ENCODE measurements around the gene SCN5A.
A peak's percentile ranks its signal among the peaks of the same experiment; 100 is the strongest.

SCN5A gene

DNA sequence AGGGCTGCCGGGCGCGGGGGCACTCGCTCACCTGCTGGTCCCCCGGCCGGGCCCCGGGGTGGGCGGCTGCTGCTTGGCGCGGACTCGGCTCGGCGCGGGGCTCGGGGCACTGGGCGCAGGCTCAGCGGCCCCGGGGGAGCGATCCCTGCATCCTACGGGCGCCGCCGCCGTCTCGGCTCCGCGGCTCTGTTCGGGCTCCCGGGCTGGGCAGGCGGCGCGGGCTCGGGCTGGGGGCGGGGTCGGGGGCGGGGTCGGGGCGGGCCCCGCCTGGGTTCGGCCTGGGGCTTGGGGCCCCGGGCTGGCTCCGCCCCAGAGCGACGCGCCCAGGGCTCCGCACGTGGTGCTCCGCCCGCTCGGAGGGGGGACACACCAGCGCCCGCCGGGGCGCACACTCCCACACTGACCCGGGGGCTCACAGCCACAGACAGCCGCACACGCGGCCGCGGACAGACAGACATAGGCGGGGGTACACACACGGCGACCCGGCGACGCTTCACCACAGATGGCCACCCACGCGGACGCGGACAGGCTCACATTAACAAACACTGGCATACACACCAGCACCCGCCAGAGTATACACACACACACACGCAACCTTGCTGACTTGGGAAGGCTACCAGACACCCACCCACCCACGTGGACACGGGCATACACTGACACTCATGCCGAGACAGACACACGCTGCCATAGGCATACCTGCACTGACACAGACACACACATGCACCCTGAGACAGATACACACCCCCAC is at the start of gene SCN5A:
Gene SCN5A (minus strand): TSS at position 188 of the 748 bp plus-strand sequence. CDS start 16,380 bp downstream, outside the sequence.
- peak; percentile 57 for DNase-seq
- in situ Hi-C loops (cut with MboI; ENCODE audit: low pct_unique_long_range_greater_than_20kb, low sequenced_read_pairs): no loop called here

GRCh38 chr3:38698760-38699159 is 49.3 kb upstream of the SCN5A start:
- in situ Hi-C loops (cut with MboI; ENCODE audit: low pct_unique_long_range_greater_than_20kb, low sequenced_read_pairs): no loop called here
- no peak for DNase-seq

- no peak for DNase-seq
- in situ Hi-C loops (cut with MboI; ENCODE audit: low pct_unique_long_range_greater_than_20kb, low sequenced_read_pairs): no loop called here
These were observed 48.6 kb upstream of the SCN5A start for GRCh38 chr3:38698061-38698460.

- in situ Hi-C loops (cut with MboI; ENCODE audit: low pct_unique_long_range_greater_than_20kb, low sequenced_read_pairs): no loop called here
- DNase-seq: no peak
These were observed 46.5 kb upstream of the SCN5A start for GRCh38 chr3:38696034-38696433.

GRCh38 chr3:38690185-38690584 is 40.7 kb upstream of the SCN5A start:
- in situ Hi-C loops (cut with MboI; ENCODE audit: low pct_unique_long_range_greater_than_20kb, low sequenced_read_pairs): no loop called here
- no peak for DNase-seq

DNA sequence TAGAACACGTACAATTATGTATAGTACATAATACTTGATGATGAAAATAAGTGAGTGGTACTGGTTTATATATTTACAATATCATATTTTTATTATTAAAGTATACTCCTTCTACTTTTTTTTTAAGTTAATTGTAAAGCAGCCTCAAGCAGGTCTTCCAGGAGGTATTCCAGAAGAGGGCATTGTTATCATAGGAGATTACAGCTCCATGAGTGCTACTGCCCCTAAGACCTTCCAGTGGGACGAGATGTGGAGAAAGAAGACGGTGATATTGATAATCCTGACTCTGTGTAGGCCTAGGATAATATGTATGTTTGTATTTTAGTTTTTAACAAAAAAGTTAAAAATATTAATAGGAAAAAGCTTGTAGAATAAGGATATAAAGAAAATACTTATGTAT is 40.3 kb upstream of the SCN5A start:
- in situ Hi-C loops (cut with MboI; ENCODE audit: low pct_unique_long_range_greater_than_20kb, low sequenced_read_pairs): no loop called here
- no peak for DNase-seq

DNA sequence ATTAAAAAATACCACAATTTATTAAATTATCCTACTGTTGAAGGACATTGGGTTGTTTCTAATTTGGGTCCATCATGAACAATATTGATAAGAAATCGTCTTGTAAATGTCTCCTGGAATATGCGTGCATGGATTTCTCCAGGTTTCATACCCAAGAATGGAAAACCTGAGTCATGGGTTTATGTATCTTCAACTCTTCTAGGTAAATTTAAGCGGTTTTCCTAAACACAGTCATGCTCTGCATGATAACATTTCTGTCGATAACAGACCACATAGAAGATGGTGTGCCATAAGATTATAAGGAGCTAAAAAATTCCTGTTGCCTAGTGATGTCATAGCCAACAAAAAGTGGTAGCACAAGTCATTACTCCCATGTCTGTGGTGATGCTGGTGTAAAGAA is 39.9 kb upstream of the SCN5A start:
- in situ Hi-C loops (cut with MboI; ENCODE audit: low pct_unique_long_range_greater_than_20kb, low sequenced_read_pairs): no loop called here
- DNase-seq: no peak

GRCh38 chr3:38687321-38687720 is 37.8 kb upstream of the SCN5A start:
- DNase-seq: no peak

DNA sequence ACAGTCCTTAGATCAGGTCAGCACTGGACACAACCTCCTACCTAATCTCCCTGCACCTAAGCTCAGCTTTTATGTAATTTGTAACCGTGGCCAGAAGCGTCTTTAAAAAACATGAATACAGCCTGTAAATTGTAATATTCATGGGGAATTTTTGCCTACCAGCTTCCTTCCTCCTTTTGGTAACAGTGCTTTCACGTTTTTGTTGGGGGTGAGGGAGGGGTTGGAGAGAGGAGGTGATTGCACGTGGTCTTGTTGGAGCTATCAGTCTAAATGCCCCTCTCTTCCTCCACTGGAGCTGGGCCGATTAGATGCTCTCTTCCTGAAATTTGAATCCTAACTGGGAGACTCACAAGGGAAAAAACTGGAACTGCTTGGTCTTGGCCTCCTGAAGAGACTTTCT is 35.1 kb upstream of the SCN5A start:
- in situ Hi-C loops (cut with MboI; ENCODE audit: low pct_unique_long_range_greater_than_20kb, low sequenced_read_pairs): no loop called here
- no peak for DNase-seq

More at GRCh38 chr3:38687321-38687720, 37.8 kb upstream of the SCN5A start:
- in situ Hi-C loops (cut with MboI; ENCODE audit: low pct_unique_long_range_greater_than_20kb, low sequenced_read_pairs): no loop called here

GRCh38 chr3:38669668-38670067 is 20.2 kb upstream of the SCN5A start:
- in situ Hi-C loops (cut with MboI; ENCODE audit: low pct_unique_long_range_greater_than_20kb, low sequenced_read_pairs): no loop called here
- no peak for DNase-seq

DNA sequence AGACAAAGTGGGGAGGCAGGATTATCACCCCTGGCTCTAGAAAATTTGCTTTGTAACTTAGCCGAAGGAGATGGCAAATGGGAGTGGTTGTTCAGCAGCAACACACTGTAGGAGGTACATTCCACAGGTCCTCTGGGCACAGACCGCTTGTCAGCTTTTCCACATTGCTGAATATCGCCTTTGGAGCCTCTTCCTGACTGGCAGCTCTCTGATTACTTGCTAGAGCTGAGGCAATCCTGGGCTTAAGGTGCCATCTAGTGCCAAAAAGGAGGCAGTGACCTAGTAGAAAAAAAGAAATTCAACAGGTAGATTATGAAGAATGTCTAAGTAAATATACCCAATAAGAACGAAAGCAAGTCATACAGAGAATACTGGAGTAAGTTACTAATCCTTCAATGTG is 13.1 kb upstream of the SCN5A start:
- peak; percentile 57 for DNase-seq
- in situ Hi-C loops (cut with MboI; ENCODE audit: low pct_unique_long_range_greater_than_20kb, low sequenced_read_pairs): no loop called here

- in situ Hi-C loops (cut with MboI; ENCODE audit: low pct_unique_long_range_greater_than_20kb, low sequenced_read_pairs): no loop called here
- no peak for DNase-seq
These were observed 9.4 kb upstream of the SCN5A start for GRCh38 chr3:38658841-38659240.

DNA sequence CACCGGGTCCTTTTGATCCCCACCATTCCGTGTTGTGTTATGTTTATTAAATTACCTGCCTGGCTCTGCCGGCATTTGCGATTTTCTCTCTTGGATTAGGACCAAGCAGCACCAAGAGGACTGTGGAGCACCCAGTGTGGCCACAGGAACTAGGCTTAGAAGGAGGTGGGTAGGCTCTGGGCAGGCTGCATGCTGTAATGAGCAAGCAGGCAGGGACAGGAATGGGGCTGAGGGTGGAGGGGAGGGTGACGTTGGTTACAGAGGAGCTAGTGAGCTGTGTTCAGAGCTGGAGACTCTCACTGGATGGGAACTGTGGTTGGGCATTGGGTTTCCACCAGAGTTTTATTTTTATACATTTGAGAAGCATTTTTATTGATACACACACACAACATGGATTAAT is 7.9 kb upstream of the SCN5A start:
- no peak for DNase-seq
- in situ Hi-C loops (cut with MboI; ENCODE audit: low pct_unique_long_range_greater_than_20kb, low sequenced_read_pairs): no loop called here

GRCh38 chr3:38655708-38656300 is 6.3 kb upstream of the SCN5A start:
- peak; percentile 69 for DNase-seq
- in situ Hi-C loops (cut with MboI; ENCODE audit: low pct_unique_long_range_greater_than_20kb, low sequenced_read_pairs): no loop called here

- no peak for DNase-seq
- in situ Hi-C loops (cut with MboI; ENCODE audit: low pct_unique_long_range_greater_than_20kb, low sequenced_read_pairs): no loop called here
These were observed 4.4 kb upstream of the SCN5A start for GRCh38 chr3:38653685-38654537.

DNA sequence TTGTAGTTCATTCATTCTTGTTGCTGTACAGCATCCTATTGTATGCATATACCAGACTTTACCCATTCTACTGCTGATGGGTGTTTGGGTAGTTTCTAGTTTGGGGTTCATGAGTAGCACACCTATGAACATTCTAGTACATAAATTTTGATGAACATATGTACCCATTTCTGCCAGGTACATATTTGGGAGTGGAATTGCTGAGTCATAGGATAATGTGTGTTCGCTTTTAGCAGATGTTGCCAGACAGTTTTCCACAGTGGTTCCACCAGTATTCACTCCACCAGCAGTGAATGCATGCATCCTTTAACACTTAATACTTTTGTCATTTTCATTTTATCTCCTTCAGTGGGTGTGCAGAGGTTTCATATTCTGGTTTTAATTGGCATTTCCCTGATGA is 3.4 kb upstream of the SCN5A start:
- in situ Hi-C loops (cut with MboI; ENCODE audit: low pct_unique_long_range_greater_than_20kb, low sequenced_read_pairs): no loop called here

DNA sequence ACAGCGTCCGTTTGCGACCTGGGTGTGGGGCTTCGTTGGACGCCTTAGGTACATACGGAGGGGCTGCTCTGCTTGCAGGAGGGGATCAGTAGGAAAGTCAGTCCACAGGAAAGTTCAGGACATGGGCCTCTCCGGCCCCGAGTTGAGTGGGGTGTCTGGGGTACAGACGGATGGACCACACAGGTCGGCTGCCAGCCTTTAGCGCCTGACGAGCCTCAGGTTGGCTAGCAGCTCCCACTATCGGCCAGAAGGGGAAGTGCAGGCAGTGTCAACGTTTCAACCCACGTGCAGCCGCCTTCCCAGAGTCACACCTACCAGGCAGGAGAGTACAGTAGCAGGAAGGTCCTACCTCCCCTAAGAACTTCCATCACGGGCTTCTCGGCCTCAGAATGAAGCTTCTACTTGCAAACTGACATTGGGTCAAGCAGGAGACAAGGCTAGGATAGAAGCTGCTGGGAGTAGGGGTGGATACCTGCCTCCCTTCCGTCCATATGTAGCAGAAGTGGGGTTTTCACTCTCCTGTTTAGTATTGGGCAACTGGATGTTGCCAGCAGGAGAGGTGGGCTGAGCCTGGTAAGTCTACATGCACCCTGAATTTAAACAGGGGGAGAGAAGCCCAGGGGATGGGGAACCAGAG is 1.8 kb upstream of the SCN5A start:
- DNase-seq: peak; percentile 89
- in situ Hi-C loops (cut with MboI; ENCODE audit: low pct_unique_long_range_greater_than_20kb, low sequenced_read_pairs): no loop called here

More for the DNA sequence above, 3.4 kb upstream of the SCN5A start:
- DNase-seq: no peak

GRCh38 chr3:38650248-38650951 is 913 bp upstream of the SCN5A start:
- in situ Hi-C loops (cut with MboI; ENCODE audit: low pct_unique_long_range_greater_than_20kb, low sequenced_read_pairs): no loop called here
- DNase-seq: peak; percentile 16
